Activated T-cell treated with anti-CD3 and anti-CD28 coated beads for 4 hours (primary cell): ENCODE data around the gene MGME1.

Experiments used
- DNase-seq: peaks from one replicate; pipeline ENCODE4 v3.0.0-alpha.2; 2020

Gene MGME1

GRCh38 chr20:17968366-17969277 is at the start of gene MGME1, which contains the start of gene SNX5:
Gene MGME1 (plus strand): TSS chr20:17969018. CDS start chr20:17969860, 842 bp downstream.
Gene SNX5 (minus strand): TSS chr20:17968794. CDS start chr20:17968425, 369 bp downstream.
- DNase-seq = peak; percentile 99

GRCh38 chr20:17919149-17919548 is 49.7 kb upstream of the MGME1 start:
- DNase-seq = no peak

GRCh38 chr20:17921774-17922173 is 47.0 kb upstream of the MGME1 start:
- DNase-seq = no peak

GRCh38 chr20:17925141-17925939 is 43.5 kb upstream of the MGME1 start:
- no peak for DNase-seq

GRCh38 chr20:17925940-17926300 is 42.9 kb upstream of the MGME1 start:
- no peak for DNase-seq

DNA sequence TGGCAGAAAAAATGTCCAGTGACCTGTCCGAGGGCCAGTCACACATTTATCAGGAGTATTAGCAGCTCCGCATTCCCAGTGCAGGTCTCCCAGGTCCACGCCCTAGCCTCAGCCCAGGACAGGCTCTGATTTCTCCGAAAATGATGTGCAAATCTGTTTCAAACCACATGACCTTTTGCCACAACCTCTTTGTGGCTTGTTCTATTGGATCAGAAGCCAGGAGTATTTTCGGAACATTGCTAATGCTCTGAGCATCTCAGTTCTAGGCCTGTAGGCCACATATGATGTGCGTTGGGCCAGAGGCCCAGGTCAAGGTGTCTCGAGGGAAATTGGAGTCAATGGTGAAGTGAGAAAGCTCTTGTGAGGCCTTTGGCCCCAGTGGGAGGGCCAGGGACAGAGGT is 40.6 kb upstream of the MGME1 start:
- no peak for DNase-seq

DNA sequence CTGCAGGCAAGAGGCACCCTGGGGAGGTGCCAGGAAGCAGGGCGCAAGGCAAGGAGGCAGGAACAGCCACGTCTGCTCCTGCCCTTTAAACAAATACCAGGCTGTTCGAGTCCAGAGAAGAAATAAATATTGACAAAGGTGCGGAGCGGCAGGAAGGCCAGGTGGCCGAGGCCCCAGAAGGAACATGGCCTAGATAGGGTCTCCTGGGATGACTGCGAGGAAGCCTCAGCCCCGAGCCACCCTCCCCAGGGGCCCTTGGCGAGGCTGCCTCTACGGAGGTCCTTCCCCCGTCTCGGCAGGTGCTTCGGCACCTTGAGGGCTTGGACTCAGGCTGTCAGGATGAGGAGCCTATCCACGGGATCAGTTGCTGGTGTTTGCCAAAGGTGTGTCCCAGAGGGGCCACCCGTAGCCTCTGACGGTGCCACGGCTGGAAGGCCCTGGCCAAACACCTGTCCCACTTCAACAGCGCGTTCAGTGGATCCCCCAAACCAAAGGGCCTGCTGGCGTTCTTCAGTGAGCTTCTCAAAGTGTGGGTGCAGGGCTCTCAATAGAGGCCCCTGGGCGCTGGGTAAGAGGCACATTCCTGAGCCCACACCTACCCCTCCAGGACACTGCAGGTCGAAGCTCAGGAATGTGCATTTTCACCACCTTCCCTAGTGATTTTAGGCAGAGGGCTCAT is 40.0 kb upstream of the MGME1 start:
- DNase-seq = no peak

GRCh38 chr20:17931513-17931912 is 37.3 kb upstream of the MGME1 start:
- DNase-seq = no peak

- DNase-seq = no peak
Measured at GRCh38 chr20:17932396-17932795, 36.4 kb upstream of the MGME1 start.

DNA sequence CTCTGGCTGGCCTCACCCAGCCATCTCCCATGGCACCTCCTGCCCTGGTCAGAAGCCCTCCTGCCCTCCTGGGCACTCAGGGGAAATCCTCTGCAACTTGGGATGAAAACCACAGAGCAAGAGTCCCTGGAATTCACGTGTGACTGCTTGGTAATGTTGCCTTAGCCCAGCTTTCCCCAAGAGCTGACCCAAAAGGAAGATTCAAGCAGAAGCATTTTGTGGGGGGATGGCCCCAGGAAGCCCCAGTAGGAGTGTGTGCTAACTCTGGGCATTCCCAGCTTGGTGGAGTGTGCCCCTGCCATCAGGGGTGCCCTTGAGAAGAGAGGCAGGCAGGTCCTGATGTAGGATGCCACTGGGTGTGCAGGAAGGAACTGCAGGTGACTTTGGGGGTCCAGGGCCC is 35.7 kb upstream of the MGME1 start:
- DNase-seq = no peak

GRCh38 chr20:17933711-17934110 is 35.1 kb upstream of the MGME1 start:
- no peak for DNase-seq

DNA sequence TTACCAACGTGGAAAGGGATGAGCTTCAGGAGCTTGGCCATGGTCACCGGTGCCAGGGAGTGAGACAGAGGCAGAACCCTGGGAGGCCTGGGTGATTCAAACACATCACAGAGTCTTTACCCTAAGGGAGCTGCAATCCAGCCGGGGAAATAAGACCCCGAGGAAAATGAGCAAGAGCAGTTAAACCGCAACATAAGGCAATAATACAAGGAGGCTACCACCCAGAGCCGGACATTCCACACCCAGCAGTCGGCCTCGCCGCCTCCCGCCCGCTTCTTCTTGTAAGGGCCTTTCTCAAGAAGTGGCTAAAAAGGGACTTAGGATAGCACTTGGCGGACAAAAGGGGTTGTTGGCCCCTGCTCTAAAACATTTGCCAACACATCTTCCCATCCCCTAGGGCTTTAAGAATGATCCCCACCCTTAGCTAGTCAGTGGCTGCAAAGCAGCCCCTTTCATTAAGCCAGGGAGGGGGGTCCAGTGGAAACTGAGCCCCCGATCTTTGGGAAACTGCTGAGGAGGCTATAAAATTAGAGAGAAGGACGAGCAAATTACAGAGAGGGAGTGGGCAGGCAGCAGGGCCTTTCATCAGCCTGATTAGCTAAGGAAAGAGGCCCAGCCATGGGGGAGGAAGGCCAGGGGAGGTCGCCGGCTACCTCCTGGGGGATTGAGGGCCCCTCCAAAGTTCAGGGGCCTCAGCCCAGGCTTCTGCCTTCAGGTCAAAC is 34.5 kb upstream of the MGME1 start:
- no peak for DNase-seq

- DNase-seq = no peak
Measured at GRCh38 chr20:17935186-17935585, 33.6 kb upstream of the MGME1 start.

GRCh38 chr20:17935761-17936160 is 33.1 kb upstream of the MGME1 start:
- DNase-seq = no peak

DNA sequence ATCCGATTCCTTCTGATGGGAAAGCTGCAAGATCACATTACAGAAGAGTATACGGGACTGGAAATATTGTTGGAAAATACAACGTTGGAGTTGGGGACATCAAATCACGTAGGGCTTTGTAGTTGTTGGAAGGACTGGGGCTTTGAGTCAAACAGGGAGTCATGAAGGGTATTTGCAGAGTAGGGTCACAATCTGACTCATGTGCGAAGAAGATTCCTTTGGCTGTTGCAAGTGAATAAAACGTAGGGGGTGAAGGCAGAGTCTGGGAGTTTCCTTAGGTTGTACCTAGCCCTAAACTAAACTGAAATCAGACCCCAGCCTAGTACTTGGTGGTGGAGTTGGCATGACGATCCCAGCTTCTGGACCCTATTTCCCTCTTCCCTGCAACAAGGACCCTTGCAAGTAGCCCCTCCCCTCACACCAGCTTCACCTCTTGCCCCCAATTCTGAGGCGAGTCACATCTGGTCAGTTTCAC is 32.5 kb upstream of the MGME1 start:
- no peak for DNase-seq

DNA sequence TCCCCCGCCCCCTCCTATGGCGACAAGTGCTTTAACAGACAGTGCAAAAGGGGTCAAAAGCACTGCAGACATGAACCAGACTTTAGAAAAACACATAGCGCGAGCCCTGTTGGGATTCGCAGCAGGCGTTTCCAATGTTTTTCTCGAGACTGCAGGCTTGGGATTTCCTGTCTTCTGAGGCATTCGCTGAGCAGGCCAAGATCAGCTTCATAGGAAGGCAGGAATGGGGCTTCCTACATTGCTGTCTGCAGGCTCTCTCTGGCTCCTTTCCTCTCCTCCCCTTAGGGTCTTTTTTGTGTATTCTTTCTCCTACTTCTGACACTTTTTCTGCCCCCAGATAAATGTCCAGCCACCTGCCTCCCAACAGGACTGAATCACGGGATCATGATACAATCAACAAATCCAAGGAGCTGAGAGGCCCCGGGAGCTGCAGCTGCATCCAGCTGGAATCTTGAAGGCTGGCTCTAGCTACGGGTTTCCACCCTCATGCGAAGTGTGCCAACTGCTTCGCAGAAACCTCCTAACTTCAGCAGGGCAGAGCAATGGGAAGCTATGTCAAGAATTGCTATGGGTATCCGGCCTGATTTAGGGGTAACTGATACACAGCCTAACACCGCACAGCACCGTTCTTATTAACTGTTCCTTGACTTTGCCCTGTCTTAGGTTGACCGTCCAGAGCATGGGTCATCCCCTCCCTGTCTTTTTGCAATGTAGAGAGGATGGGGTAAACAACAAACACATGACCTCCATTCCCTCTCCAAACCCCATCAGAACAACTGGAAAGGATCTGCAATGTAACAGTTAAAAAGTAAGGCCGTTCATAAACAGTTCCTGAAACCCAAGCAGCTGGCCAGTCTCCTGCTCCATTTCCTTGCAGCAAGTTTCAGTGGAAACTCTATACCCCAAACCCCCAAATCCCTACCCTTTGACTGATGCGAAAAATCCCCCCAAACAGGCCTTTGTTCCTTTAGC is 31.8 kb upstream of the MGME1 start:
- DNase-seq = no peak

DNA sequence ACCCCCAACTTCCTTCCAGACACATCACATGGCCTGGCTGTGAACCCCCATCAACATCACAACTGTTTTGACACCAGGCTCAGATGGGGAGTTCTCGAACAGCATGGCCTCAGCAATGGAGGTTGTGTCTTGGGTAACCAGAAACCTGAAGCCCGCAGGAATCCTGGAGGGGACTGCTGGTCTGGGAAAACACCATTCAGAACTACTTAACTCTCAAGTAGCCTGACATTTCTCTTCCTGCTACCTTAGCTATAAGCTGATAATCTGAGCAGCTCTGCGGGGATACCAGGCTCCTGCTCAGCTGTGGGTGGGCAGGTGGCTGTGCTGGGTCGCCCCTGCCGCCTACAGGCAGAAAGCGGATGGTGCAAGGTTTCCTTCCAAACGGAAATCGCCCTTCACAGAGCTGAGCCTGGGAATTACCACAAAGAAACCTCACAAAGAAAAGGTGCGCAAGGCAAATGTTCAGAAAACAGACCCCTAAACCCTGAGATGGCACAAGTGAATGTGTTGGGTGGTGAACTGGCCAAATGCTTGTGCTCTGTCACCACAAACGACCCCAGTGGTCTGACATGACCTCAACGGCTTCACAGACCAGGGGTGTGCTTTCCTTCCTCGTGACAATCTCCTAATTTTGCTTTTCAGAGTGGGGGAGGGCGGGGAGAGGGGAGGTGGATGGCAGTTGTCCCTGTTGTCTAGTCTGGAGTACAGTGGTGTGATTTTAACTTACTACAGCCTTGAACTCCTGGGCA is 29.8 kb upstream of the MGME1 start:
- DNase-seq = peak; percentile 38

DNA sequence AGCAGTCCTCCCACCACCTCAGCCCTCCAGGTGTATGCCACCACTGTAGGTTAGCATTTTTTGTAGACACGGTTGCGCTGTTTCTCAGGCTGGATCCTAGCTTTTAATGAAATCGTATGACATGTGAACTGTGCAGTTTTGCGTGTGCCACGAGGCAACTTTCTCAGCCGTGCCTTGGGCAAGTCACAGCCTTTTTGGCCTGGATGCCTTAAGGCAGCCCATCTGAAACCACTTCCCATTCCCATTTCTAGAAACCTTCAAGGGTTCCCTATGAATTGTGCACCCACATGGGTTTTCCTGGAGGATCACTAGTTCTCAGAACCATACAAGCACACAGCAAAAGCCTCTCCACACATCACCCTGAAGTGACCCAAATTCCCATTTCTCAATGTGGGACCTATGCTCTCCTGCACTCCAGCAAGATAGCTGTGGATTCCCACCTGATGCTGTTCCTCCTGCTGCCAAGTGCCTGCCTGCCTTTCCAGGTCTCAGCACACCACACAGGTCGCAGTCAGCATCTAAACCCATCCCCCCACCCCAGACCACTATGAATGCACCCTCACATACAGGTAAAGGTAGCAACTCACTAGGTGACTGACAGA is 29.1 kb upstream of the MGME1 start:
- no peak for DNase-seq

- DNase-seq = no peak
Measured at GRCh38 chr20:17940224-17940971, 28.4 kb upstream of the MGME1 start.
